Measurements from ENCODE around the gene BLOC1S4.
"Not testable (repeated sequence)": the region's sequence is repeated elsewhere in the genome, so short reads cannot be mapped to it uniquely, and the experiment has no call there.

BLOC1S4 gene

GRCh38 chr4:6719611-6720179, 3.7 kb downstream of the BLOC1S4 start:
- DNase-seq, result no peak

DNA sequence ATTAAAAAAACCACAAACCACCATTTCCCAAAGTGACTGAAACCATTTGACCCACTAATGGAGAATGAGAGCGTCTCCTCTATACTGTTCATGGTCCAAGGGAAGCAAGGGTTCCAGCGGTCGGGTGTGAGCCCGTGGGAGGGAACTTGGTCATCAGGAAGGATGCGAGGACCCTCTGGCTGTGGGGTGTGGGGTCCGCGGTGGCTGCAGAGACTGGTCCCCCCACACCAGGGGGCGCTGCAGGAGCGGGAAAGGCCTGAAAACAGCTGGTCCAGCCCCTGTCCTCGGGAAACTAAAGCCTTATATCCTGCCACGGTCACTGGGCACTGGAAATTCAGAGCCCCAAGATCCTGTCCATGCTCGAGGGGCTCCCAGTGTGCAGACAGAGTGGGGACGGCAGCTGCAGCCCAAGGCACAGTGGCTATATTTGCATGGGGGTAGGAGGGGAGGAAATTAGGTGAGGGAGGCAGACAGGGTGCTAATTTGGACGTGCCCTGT, 4.3 kb downstream of the BLOC1S4 start:
- DNase-seq, result peak; percentile 60

DNA sequence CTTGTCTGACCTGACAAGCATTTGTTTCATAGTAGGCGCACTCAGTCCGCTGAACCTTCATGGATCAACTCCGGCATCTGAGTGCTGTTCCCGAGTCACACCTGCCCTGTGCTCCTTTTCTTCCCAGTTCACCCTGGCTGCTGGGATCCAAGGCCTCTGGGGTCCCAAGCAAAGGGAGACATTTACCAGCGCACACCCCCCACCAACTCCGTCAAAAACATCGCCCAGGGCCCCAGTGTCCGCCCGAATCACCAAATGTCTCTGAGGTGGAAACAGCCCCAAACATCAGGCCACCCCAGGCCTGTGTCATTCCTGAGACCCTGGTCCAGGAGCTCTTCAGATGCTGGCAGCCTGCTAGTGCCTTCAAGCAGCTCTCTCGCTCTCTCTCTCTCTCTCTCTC, 5.1 kb downstream of the BLOC1S4 start:
- no peak for DNase-seq

- no peak for DNase-seq
Measured at GRCh38 chr4:6722891-6723290, 6.9 kb downstream of the BLOC1S4 start.

DNA sequence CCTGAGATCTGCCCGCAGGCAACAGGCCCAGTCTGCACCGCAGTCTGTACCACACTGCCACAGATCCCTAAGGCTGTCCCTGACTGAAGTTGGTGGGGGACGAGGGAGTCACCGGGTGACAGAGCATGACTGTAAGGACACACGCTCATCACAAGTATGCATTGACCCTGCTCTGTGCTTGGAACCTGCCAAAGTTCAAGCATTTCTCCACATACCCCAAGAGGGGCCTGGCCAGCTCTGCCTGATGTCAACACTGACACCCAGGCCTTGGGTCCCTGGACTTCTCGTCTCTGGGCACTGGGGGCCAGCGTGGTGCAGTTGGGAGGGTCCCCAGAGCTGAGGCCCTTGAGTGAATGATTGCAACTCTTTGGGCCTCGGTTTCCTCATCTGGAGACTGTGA, 7.9 kb downstream of the BLOC1S4 start:
- no peak for DNase-seq

DNA sequence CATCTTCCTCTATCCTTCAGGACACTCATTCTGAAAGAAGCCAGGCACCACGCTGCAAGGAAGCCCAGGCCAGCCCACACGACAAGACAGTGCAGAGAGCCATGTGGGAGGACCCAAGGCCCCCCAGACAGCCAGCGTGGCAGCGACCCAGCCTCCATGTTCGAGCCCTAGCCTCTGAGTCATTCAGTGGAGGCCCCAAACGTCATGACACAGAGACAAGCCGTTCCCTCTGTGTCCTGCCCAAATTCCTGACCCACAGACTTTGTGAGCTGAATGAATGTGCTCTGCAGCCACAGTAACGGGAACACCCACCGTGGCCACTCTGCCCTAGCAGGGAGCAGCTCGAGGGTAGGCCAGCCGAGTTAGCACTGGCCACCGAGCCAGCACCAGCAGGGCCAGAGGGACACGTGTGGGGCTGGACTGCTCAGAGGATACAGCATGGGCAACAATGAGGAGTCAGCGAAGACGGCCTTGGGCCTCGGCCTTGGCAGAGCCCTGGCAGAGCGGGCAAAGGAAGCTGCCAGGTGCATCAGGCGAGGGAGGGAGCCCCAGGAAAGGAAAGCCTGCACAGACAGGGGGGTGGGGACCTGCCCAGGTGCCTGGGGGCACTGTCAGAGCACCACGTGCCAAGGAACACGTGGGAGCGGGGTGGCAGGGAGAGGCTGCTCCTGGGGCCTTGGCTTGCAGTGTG, 8.6 kb downstream of the BLOC1S4 start:
- no peak for DNase-seq

GRCh38 chr4:6725427-6725961, 9.5 kb downstream of the BLOC1S4 start:
- DNase-seq, result not testable (repeated sequence)

GRCh38 chr4:6727081-6727942, 11.3 kb downstream of the BLOC1S4 start:
- no peak for DNase-seq

- no peak for DNase-seq
Measured at GRCh38 chr4:6727943-6728250, 11.9 kb downstream of the BLOC1S4 start.

DNA sequence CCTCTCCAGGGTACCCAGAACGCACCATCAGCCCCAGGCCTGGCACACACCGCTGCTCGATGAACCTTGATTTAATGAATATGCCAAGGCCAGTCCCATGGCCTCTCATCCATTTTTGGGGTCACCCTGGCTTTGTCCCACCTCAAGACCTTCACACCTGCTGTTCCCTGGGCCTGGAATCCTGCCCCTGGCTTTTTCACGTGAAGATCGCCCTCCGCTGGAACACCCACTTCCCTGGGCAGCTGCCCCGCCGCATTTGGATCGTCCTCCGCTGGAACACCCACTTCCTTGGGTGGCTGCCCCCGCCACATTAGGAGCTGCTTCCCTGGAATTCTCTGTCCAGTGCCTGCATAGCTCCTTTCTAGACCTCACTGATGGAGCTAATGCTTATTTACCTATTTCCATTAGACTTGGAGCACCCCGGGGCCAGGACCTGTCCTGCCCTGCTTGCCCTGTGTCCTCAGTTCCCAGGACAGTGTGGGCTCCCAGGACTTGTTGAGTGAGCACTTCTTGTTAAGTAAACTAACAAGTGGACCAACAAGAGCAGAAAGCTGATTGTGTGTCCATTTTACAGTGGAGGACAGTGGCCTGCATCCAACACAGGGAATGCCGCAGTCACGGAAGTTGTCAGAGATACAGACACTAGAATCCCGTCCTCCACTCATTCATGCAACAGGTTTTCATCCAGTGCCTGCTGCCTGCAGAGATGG, 12.5 kb downstream of the BLOC1S4 start:
- DNase-seq, result no peak

DNA sequence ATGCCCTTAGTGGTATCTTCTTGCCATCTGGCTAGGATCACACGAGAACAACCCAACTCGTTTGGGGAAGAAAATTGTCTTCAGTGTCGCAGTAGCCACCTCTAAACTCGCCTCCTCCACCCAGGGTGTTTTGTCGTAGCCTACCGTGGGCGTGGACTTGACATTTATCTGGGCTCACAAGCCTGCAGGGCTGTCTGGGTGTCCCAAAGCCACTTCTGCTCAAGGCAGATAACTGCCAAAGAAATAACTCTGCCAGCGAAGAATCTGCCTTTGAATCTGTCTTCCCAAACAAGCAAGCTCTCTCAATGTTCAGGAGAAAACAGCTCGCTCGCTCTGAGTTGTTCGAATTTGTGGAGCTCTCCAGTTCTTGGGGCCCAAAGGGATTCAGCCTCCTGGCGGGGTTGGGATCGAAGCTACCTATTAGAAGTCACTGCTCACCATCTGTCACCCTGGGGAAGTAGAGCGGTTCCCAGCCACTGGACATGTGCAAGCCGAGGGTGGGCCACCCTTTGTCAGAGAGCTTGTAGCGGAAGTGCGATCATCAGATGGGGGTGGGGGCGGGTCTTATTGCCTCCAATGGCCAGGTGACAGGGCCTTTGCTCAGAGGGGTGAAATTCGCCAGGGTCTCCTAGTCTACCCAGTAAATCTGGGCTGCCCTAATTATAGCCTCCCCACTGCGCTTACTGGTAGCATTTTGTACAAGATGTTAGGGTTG, 14.8 kb downstream of the BLOC1S4 start:
- DNase-seq, result no peak

DNA sequence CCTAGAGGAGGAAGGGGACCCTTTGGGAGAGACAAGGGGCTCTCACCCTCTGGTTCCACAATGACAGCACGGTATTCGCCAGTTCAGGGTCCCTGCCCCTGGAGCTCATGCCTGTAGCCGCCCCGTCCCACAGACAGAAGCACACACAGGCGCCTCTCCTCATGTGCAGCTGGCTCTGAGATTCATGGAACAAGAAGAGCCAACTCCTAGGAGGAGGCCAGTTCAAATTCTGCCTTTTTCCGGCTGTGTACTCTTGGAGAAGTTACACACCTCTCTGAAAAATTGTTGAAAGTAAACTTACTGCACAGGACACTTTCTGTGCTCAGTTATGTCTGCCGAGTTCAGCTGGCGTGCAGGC, 15.3 kb downstream of the BLOC1S4 start:
- no peak for DNase-seq

DNA sequence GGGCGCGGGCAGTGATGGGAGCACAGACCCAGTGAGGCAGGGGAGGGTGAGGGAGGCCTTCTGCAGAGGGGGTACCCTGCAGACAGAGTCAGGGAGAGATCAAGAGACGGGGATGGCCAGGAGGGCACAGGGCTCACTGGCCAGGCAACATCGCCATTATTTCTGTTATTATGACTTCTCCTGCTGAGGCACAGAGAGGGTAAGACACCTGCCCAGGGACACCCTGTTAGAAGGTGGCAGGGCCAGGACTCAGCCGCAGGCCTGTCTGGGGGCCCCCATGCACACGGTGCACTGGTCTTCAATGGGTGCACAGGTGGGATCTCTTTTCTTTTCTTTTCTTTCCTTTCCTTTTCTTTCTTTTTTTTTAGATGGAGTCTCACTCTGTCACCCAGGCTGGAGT, 15.8 kb downstream of the BLOC1S4 start:
- DNase-seq, result no peak

- no peak for DNase-seq
Measured at GRCh38 chr4:6732441-6733357, 16.7 kb downstream of the BLOC1S4 start.

DNA sequence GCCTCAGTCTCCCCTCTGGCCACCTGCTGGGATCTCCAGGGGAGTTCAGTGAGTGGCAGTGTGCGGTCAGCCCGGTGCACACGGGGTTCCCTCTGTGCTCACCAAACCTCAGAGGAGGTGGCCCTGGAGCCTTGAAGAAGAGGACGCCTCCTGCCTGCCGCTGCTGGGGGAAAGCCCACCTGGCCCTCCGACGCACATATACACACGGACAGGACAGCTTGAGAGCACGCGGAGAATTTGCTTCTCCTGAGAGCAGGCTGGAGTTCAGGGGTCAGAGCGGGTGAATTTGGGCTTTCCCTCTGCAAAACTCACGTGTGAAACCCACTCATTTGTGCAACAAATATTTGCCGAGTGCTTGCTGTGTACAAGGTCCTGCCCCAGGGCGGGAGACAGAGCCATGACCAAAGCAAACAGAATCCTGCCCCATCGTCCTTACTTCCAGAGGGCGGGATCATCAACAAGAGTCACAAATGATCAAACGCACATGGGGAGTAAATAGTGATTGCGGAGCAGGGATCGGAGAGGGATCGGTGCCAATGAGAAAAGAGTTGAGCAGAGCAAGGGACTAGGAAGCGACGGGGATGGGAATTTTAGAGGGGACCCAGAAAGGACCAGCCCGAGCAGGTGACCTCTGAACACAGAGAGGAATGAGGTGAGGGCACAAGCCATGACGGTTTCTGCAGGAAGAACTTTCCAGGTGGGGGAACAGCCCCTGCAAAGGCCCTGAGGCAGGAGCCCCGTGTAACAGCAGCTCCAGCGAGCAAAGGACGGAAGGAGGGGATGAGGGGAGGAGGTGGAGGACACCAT, 17.6 kb downstream of the BLOC1S4 start:
- no peak for DNase-seq

GRCh38 chr4:6734165-6734786, 18.3 kb downstream of the BLOC1S4 start:
- DNase-seq, result no peak

GRCh38 chr4:6739920-6740319, 23.9 kb downstream of the BLOC1S4 start:
- no peak for DNase-seq

DNA sequence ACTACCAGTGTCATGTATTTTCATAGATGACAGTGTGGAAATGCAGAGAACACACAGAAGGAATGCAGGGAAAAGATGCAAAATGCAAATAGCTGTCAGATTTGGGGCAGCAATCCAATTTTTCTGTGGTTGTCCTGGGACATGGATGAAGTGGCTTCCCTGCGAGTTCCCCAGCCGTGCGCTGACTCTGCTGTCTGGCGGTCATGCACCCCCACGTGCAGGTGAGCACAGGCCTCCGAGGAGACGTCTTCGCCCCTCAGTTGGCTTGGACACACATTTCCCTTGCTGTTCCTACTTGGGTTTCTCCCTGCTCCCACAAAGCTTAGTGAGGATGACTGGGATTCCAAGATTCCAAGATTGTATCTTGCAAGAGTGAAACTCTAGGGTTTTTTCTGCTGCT, 24.4 kb downstream of the BLOC1S4 start:
- no peak for DNase-seq

- no peak for DNase-seq
Measured at GRCh38 chr4:6742507-6742906, 26.5 kb downstream of the BLOC1S4 start.

DNA sequence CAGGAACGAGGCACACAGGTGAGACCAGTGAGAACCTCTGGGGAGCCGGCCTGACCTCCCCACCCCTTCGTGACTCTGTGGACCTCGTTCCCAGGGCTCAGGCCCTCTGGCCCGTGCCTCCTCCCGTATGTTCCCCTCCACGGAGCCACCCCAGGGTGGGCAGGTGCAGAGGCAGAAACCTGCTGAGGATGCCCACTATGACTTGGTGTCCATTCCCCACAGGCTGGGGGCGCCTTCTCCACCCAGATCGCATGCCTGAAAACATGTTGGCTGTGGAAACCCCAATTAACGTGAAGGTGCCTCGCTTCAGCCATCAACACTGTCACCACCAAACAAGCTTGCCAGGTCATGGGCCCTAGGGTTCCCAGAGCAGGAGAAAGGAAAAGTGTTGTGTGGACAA, 27.0 kb downstream of the BLOC1S4 start:
- no peak for DNase-seq
